Activated CD8-positive, alpha-beta T cell treated with anti-CD3 and anti-CD28 coated beads for 36 hours (primary cell): ENCODE measurements around the gene CTSH. TPM values are rescaled to one million over a fixed set of nuclear protein-coding genes. Genes with fewer than 3 reads are reported as not detected.

Experiments used
- ATAC-seq: fragments of 200-7000 bp; cut with Tn5 transposase; one replicate; pipeline ENCODE4 v1.10.0; 2021; ENCODE audit warnings: mild to moderate bottlenecking, moderate library complexity
- CTCF ChIA-PET: fragments of 350-600 bp; sonication (Branson Sonifier 250); formaldehyde crosslinking; loops from one replicate; lab custom pipeline; 2021; ENCODE audit warnings: antibody characterized with exemption; lab: Charles Lee
- POLR2A ChIA-PET: fragments of 350-600 bp; sonication (Branson Sonifier 250); formaldehyde crosslinking; loops from one replicate; lab custom pipeline; 2021; ENCODE audit warnings: antibody characterized with exemption; lab: Charles Lee
- DNase-seq: peaks from one replicate; pipeline ENCODE4 v3.0.0-alpha.2; 2020
- H3K27ac Mint-ChIP-seq: one replicate; pipeline ENCODE4 v1.8.0; 2021; ENCODE audit warnings: mild to moderate bottlenecking, mixed read lengths
- H3K27me3 Mint-ChIP-seq: one replicate; pipeline ENCODE4 v1.8.0; 2021; ENCODE audit warnings: mixed read lengths
- H3K36me3 Mint-ChIP-seq: one replicate; pipeline ENCODE4 v1.8.0; 2021; ENCODE audit warnings: low read depth, mixed read lengths
- H3K4me1 Mint-ChIP-seq: one replicate; pipeline ENCODE4 v1.8.0; 2021; ENCODE audit warnings: low read depth, mixed read lengths
- H3K4me3 Mint-ChIP-seq: one replicate; pipeline ENCODE4 v1.8.0; 2021; ENCODE audit warnings: mild to moderate bottlenecking, moderate library complexity, mixed read lengths
- H3K9me3 Mint-ChIP-seq: one replicate; pipeline ENCODE4 v1.8.0; 2021; ENCODE audit warnings: mixed read lengths
- CTCF ChIP-seq: fragments of 200-600 bp; IDR thresholded peaks from one replicate; pipeline ENCODE4 v1.8.0; 2022; ENCODE audit warnings: antibody characterized with exemption, mild to moderate bottlenecking
- intact Hi-C: fragments of 100-400 bp; cut with micrococcal nuclease; formaldehyde crosslinking; loops from one replicate; pipeline ENCODE4 v1.10.0; 2022
- total RNA-seq, 2 experiments: library from RNA; stranded (reverse); gene quantifications; one replicate each; pipeline ENCODE4 v1.2.3, GENCODE V29; 2021

Gene CTSH
- total RNA-seq, 2 experiments from 2014 or later, result 13.2 to 14.1 TPM

- no peak for TF ChIP-seq CTCF
- POLR2A ChIA-PET, result no interaction called here
- intact Hi-C loops, result no loop called here
- ATAC-seq, result no peak
- H3K9me3 Mint-ChIP-seq, result no peaks in the 10 kb centered on the region
- H3K27ac Mint-ChIP-seq, result no peak overlapping the region
- H3K4me3 Mint-ChIP-seq, result no peak overlapping the region
- CTCF ChIA-PET, result interaction anchor here (1.7 kb wide), 1 partner anchor 47 kb away, joined by 4 read pairs; no protein-coding TSS in a partner anchor
- H3K27me3 Mint-ChIP-seq, result no peaks in the 10 kb centered on the region
- H3K4me1 Mint-ChIP-seq, result no peaks in the 10 kb centered on the region
- no peaks in the 10 kb centered on the region for H3K36me3 Mint-ChIP-seq
- no peak for DNase-seq
Observed at GRCh38 chr15:78957416-78958093, 12.7 kb upstream of the CTSH start.

DNA sequence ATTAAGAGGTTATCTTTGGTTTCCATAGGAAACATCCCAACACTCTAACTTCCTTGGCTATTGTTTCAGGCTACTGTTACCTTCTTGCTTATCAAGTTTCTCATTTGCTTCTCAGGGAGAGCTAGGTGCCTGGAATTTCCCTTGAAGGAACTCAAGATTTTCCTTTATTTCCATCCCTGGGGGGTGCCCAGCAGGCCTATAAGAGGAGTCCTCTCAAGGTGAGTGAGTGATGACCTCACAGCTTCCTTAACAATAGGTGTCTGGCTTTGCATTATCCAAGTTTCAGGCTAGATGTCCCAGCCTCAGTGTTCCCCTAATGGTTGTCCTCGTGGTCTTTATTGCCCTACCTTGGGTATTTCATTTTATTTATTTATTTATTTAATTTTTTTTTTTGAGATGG is 12.1 kb upstream of the CTSH start:
- Mint-ChIP-seq H3K36me3 (no peaks in the 10 kb centered on the region), H3K27me3 (no peaks in the 10 kb centered on the region), H3K9me3 (no peaks in the 10 kb centered on the region), H3K4me1 (no peaks in the 10 kb centered on the region), H3K4me3 (no peak overlapping the region), H3K27ac (no peak overlapping the region)
- ATAC-seq (no peak), DNase-seq (no peak)
- TF ChIP-seq CTCF, result no peak
- CTCF ChIA-PET, result interaction anchor here (1.7 kb wide), 1 partner anchor 46 kb away, joined by 4 read pairs; no protein-coding TSS in a partner anchor
- intact Hi-C loops, result no loop called here
- POLR2A ChIA-PET, result no interaction called here

- Mint-ChIP-seq H3K27me3 (no peaks in the 10 kb centered on the region), H3K4me3 (no peak overlapping the region), H3K36me3 (no peaks in the 10 kb centered on the region), H3K9me3 (no peaks in the 10 kb centered on the region), H3K27ac (no peak overlapping the region), H3K4me1 (peaks cover 7% of the 10 kb centered on the region)
- CTCF ChIA-PET, result no interaction called here
- POLR2A ChIA-PET, result no interaction called here
- intact Hi-C loops, result no loop called here
- no peak for ATAC-seq
- no peak for DNase-seq
- no peak for TF ChIP-seq CTCF
Observed at GRCh38 chr15:78955355-78955754, 10.5 kb upstream of the CTSH start.

GRCh38 chr15:78951841-78952238 is 7.0 kb upstream of the CTSH start:
- no peaks in the 10 kb centered on the region for H3K9me3 Mint-ChIP-seq
- no peak for ATAC-seq
- no peaks in the 10 kb centered on the region for H3K27me3 Mint-ChIP-seq
- ChIA-PET CTCF (interaction anchor here (0.6 kb wide), 1 partner anchor 254 kb away, joined by 3 read pairs; no protein-coding TSS in a partner anchor), POLR2A (no interaction called here)
- DNase-seq, result no peak
- H3K4me3 Mint-ChIP-seq, result no peak overlapping the region
- intact Hi-C loops, result no loop called here
- peaks cover 7% of the 10 kb centered on the region for H3K4me1 Mint-ChIP-seq
- no peak overlapping the region for H3K27ac Mint-ChIP-seq
- H3K36me3 Mint-ChIP-seq, result no peaks in the 10 kb centered on the region
- no peak for TF ChIP-seq CTCF

DNA sequence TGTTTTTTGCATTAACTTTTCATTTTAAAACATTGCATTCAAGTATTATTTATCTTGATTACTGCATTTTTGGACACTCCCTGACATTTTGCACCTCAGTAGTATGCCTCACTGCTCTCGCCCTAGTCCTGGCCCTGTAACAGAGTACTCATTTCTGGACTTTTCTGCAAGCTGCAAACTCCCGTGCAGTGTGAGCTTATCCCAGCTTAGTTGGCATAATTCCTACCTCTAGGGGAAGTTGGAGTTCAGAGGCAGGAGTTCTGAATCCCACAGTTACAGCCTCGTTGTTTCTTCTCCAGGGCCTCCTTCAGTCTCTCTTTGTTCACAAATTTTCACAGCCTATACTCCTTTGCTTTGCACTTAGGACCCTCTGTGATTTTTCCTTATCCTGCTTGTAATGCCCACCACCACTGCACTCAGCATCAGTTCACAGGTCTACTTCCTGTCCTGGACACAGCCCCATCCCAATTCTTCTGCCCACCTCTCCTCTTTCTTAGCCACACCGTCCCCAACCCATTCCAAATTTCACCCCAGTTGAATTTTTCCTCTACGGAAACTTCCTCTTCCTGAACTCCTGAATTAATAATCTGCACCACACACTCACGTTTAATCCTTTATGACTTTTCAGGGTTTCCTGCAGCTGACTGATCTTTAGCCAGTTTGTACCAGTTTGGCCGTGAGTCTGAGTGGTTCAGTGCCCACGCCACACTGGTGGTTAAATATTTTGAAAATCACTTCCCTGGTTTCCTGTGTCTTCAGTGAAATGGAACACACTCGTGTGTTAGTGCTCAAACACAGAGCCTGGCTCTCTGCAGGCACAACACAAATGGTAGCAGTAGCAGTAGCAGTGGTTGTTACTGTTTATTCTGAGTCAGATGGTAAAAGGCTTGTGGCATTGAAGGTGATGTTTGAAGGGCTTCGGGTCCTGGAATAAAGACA is 6.3 kb upstream of the CTSH start:
- Mint-ChIP-seq H3K9me3 (no peaks in the 10 kb centered on the region), H3K4me3 (no peak overlapping the region), H3K36me3 (no peaks in the 10 kb centered on the region), H3K4me1 (peaks cover 7% of the 10 kb centered on the region), H3K27me3 (peaks cover 2% of the 10 kb centered on the region), H3K27ac (no peak overlapping the region)
- ChIA-PET CTCF (no interaction called here), POLR2A (no interaction called here)
- DNase-seq (no peak), ATAC-seq (peak; percentile 37)
- intact Hi-C loops, result no loop called here
- no peak for TF ChIP-seq CTCF
